HG03064 (cell line): ENCODE measurements around the gene GALNT6.

Experiments
- ATAC-seq: cut with Tn5 transposase; IDR thresholded peaks from one replicate; pipeline ENCODE4 v1.9.1; 2021; ENCODE audit warnings: low read depth; ENCODE audit not compliant: unreplicated experiment

The GALNT6 gene

GRCh38 chr12:51391283-51392123 is at the start of gene GALNT6:
Gene GALNT6 (minus strand): TSS chr12:51391406. CDS start chr12:51379781, 11,625 bp downstream.
- no peak for ATAC-seq

- no peak for ATAC-seq
Measured at GRCh38 chr12:51439330-51439729, 48.1 kb upstream of the GALNT6 start.

- no peak for ATAC-seq
Measured at GRCh38 chr12:51437431-51437830, 46.2 kb upstream of the GALNT6 start.

GRCh38 chr12:51434305-51434704 is 43.1 kb upstream of the GALNT6 start:
- no peak for ATAC-seq

GRCh38 chr12:51432921-51433320 is 41.7 kb upstream of the GALNT6 start:
- ATAC-seq: no peak

- no peak for ATAC-seq
Measured at GRCh38 chr12:51430196-51430895, 39.1 kb upstream of the GALNT6 start.

GRCh38 chr12:51429700-51430099 is 38.5 kb upstream of the GALNT6 start:
- ATAC-seq: no peak

GRCh38 chr12:51428256-51428655 is 37.0 kb upstream of the GALNT6 start:
- ATAC-seq: no peak

- ATAC-seq: peak; percentile 81
Measured at GRCh38 chr12:51424662-51425539, 33.7 kb upstream of the GALNT6 start, which contains the start of gene SLC4A8. Gene SLC4A8 (plus strand): TSS chr12:51424831. CDS start chr12:51424988, 157 bp downstream.

- ATAC-seq: no peak
Measured at GRCh38 chr12:51424094-51424661, 33.0 kb upstream of the GALNT6 start.

- ATAC-seq: no peak
Measured at GRCh38 chr12:51421266-51421884, 30.2 kb upstream of the GALNT6 start.

GRCh38 chr12:51419425-51420193 is 28.4 kb upstream of the GALNT6 start:
- ATAC-seq: no peak

GRCh38 chr12:51417826-51418225 is 26.6 kb upstream of the GALNT6 start:
- ATAC-seq: no peak

- ATAC-seq: no peak
Measured at GRCh38 chr12:51415931-51416330, 24.7 kb upstream of the GALNT6 start.

GRCh38 chr12:51413791-51414190 is 22.6 kb upstream of the GALNT6 start:
- no peak for ATAC-seq

GRCh38 chr12:51413149-51413548 is 21.9 kb upstream of the GALNT6 start:
- ATAC-seq: no peak

- no peak for ATAC-seq
Measured at GRCh38 chr12:51409846-51410245, 18.6 kb upstream of the GALNT6 start.

GRCh38 chr12:51407604-51408003 is 16.4 kb upstream of the GALNT6 start:
- no peak for ATAC-seq

GRCh38 chr12:51406859-51407258 is 15.7 kb upstream of the GALNT6 start:
- no peak for ATAC-seq
